GM21825 (cell line): Measurements from ENCODE around the gene SLC6A19.
"Not testable (repeated sequence)": the region's sequence is repeated elsewhere in the genome, so short reads cannot be mapped to it uniquely, and the experiment has no call there.

Experiments
- ATAC-seq: cut with Tn5 transposase; IDR thresholded peaks from one replicate; pipeline ENCODE4 v1.9.1; 2021; ENCODE audit warnings: mild to moderate bottlenecking, moderate library complexity; ENCODE audit not compliant: unreplicated experiment

SLC6A19 gene

DNA sequence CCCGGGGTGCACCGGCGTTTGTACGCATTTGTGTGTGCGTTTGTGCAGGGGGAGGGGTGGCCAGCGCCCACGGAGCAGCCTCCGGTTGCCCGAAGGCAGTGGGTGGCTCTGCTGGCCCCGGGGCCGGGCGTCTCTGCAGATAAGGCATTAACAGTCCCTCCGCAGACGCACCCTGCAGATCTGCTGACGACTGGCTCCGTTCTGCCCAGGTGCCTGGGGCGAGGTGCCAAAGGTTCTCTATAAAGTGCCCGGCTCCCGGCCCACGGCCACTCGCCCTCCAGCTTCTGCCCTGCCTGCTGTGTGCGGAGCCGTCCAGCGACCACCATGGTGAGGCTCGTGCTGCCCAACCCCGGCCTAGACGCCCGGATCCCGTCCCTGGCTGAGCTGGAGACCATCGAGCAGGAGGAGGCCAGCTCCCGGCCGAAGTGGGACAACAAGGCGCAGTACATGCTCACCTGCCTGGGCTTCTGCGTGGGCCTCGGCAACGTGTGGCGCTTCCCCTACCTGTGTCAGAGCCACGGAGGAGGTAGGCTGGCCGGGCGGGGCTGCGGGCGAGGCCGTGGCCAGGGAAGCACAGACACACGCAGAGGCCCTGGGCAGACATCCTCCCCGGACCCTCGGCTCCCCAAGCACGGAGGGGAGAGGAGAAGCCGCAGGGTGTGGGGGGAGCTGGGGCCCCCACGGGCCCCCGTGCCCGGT is at the start of gene SLC6A19:
Gene SLC6A19 (plus strand): TSS at position 269 of the 699 bp plus-strand sequence. CDS start 56 bp downstream, at position 325.
- no peak for ATAC-seq

DNA sequence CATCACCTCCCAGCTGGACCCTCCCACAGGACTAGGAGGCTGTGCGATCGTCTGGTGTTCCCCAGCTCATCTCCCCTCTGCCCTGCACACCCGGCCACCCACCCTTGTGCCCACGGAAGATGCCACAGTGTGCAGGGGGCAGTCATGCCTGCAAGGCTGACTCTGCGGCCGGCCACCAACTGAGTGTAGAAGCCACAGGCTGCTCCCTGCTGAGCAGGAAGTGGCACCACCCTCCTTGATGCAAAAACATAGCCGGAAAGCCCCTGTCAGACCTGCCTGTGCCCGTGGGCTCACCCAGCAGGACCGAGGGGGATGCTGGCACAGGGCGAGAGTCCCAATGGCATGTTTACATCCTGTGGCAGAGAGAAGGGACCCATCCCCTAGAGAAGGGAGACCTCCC is 49.2 kb upstream of the SLC6A19 start:
- ATAC-seq, result no peak

DNA sequence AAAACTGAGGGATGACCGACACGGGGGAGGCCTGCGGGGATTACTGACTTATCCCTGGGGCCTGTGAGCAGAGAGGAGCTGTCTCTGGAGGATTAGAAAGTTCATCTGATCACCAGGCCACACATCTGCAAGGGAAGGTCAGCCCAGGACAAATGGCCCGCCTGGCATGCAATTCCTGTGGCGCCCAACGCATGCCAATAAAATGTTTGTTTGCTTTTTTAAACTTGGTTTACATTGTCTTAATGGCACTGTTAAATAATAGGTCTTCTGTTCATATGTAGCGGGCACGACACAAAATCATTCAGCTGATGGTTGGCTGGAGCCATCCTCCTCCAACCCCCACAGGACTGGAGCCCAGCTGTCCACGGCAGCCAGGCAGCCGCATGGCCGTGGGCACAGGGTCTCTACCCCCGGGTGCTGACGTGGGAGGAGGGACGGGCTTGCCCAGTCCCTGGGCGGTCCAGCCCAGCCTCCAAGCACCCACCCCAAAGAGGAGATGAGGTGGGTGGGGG is 48.6 kb upstream of the SLC6A19 start:
- no peak for ATAC-seq

DNA sequence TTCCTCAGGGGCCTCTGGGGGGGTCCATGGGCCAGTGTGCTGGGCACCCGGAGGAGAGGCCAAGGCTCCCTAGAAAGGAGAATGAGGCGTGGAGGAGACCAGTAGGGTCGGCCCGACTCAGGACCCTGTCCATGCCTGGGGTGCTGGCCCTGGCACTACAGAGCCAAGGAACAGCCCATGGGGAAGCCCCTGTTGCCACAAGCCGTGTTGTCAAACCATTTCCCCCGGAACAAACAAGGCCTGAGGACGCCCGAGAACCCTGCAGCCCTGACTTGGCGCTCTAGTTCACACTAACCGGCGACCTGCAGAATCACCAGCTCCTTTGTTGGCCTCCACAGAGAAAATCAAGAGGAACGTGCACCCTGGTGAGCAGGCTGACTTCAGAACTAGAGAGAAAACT is 48.0 kb upstream of the SLC6A19 start:
- ATAC-seq, result no peak

DNA sequence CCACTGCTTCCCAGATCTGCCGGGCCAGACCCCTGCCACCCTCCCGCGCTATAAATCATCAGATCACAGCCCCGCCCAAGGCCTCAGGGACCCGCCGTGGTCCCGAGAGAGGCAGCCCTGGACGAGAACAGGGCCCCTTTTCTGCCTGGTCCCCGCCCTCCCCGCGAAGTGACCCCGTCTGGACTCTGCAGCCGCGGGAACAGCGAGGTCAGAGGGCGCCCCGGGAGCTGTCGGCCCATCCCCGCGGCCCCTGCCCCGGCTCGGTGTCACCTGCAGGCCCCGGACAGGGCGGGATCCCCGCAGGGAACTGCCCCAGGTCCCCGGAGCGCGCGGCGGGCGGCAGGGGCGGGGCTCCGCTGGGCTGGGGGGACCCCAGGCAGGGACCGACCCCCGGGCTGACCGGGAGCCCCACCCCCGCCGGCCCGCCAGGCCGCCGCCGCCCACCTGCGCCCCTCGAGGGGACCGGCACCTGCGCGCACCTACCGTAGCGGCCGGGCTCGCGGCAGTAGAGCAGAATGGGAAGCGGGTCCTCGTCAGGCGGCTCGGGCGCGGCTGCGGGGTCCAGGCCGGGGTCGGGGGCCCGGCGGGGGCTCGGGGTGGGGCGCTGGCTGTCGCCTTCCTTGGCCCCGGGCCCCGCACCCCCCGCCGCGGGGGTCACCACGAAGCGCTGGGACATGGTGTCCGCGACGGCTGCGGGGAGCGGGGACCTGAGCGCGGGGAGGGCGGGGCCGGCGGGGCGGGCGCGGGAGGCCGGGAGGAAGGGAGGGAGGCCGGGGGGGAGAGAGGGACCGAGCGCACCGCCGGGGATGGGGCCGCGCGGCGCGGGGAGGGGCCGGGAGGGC is 46.0 kb upstream of the SLC6A19 start:
- ATAC-seq, result no peak

DNA sequence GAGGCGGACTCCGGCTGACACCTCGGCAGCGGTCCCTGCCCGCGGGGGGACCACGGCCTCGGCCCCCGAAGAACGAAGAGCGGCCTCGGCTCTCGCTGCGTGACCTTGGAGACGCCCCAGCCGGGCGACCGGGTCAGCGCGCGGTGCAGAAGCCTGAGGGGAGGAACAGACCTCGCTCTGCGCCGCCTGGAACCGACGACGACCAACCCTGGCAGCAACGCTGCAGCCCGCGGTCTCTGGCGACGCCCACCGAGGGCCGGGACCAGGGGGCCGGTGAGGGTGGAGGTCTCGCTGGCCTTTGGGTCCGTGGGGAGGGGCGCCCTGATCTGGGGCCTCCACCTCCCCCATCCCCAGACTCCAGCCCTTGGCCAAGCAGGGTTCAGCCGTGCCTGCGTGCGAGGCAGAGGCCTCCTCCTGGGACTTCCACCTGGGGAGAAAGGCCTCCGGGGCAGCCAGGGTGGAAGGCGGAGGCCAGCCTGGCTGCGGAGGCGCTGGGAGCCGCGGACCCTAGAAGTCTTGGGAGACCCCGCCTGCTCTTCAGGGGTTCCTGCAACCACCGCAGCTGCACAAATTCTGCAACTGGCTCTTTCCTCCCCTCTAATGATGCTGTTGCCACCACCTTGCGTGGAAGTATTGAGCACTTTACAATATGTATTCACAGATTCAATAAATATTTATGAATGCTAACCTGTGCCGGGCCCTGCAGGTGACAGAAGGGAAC is 45.2 kb upstream of the SLC6A19 start:
- ATAC-seq, result no peak

DNA sequence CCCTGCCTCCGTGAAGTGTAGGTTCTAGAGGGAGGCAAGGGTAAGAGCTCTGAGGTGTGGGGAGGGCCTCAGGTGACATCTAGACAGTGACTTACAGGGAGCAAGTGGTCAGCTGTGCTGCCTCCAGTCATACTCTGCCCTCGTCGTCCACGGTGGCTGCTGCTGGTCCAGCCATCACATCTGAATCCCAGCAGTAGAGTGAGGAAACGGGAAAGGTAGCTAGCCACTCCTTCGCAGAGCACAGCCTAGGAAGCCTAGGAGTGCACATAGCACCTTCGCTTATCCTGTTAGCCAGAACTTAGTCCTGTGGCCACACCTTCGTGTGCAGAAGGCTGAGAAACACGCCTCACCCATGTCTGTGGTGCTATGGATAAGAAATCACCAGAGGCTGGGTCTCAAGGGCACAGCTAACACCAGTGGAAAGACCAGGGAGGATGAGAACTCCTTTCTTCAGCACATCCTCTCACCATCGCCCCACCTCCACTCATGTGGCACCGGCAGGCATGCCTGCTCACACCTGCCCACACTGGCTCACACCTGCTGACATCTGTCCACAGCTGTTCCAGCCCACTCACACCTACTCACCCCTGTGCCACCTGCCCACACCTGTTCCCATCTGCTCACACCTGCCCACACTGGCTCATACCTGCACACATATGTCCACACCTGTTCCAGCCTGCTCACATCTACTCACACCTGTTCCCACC is 44.5 kb upstream of the SLC6A19 start:
- no peak for ATAC-seq

DNA sequence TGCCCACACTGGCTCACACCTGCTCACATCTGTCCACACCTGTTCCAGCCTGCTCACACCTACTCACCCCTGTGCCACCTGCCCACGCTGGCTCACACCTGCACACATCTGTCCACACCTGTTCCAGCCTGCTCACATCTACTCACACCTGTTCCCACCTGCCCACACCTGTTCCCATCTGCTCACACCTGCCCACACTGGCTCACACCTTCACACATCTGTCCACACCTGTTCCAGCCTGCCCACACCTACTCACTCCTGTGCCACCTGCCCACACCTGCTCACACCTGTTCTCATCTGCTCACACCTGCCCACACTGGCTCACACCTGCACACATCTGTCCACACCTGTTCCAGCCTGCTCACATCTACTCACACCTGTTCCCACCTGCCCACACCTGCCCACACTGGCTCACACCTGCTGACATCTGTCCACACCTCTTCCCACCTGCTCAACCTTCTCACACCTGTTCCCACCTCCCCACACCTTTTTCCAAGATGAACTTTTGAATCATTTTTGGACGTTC is 43.9 kb upstream of the SLC6A19 start:
- not testable (repeated sequence) for ATAC-seq

DNA sequence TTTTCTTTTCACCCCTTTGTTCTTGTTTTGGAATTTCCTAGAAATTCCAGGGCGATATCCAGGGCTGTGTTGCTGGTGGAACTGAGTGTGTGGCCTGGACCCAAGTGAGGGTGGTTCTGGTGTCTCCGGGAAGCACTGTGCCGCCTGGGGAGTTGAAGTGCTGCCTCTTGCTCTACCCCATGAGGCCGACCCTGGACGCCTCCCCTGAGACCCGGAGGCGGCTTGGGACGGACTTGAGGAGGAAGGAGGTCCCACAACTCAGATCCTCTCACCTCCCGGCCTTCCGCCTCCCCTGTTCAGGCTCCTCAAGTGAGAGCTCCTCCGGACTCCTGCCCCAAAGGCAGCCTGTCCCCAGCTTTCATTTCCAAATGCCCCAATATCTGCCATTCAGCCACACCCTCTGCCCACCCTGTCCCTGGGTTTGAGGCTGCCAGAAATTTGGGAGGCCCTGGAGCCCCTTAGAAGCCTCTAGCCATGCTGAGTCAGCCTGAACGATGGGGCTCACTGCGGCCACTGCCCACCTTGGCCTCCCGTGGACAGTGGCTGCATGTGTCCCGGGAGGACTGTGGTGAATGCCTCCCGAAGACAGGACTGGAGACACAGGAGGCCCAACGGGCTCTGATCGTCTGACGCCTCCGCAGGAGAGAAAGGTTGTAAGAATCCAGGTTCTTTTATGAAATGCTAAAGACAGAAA is 42.6 kb upstream of the SLC6A19 start:
- no peak for ATAC-seq

DNA sequence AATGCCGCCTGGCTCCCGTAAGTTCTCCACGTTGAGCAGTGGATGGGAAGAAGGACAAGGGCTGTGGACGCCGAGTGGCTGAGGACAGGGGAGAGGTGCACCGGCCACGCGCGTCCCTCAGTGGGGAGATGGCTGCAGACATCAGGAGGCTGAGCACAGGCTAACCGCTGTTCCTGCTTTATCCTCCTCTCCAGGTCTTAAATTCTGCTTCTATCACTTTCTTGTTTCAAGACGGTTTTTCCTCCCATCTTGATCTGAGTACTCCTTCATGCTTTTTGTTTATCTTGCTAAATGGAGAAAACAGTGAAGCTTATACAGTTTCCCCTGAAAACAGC is 42.1 kb upstream of the SLC6A19 start:
- no peak for ATAC-seq

DNA sequence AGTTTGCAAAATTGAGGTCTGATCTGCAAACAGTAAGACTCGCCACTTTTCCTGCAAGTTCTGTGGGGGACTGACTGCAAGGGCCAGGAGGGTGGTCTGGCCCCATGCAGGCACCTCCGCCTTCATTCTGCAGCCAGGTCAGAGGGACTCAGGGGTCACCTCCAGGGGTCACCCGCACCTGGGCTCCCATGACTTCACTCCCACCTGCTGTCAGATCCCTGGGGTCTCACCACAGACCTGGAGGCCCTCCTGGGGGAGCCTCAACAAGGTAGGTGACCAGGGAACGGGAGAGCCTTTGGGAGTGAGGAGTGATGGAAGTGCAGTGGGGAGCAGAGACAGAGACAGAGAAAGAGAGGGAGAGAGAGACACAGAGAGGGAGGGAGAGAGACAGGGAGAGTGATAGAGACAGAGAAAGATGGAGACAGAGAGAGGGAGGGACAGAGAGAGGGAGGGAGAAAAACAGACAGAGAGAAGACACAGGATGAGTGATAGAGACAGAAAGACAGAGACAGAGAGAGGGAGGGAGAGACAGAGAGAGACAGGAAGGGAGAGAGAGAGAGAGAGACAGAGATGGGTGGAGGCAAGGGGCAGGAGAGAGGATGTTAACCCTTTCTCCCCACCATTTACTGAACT is 41.5 kb upstream of the SLC6A19 start:
- ATAC-seq, result no peak

DNA sequence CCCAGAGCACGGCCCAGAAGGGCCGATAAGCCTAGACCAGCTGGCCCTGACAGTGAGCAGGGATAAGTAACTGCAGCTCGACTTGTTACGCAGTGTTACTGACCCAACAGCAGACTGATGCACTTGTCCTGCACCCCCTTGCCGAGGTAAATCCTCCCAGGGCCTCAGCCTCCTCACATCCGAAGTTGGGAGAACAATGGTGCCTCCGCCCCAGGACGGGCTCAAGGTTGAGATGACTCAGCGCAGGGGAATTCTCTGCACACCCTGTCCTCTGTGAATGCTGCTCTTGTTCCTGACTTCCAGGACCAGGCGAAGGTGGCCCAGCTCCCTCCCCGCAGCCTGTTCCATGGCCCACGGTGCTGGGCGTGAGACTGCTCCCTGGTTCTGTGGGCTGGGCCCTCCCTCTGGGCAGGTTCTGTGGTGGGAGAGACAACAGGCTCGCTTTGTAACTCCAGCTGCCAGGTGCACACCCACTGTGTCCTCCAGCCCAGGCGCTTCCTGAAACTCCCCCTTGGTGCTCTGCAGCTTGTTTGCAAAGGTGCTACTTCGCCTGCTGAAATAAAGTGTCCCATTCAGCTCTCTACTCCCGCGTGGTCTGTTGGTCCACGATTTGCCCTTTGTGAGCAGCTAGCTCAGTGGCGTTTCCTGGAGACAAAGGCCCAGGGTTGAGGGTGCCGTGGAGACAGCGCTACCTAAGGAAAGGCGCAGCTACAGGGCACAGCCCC is 40.1 kb upstream of the SLC6A19 start:
- ATAC-seq, result no peak

DNA sequence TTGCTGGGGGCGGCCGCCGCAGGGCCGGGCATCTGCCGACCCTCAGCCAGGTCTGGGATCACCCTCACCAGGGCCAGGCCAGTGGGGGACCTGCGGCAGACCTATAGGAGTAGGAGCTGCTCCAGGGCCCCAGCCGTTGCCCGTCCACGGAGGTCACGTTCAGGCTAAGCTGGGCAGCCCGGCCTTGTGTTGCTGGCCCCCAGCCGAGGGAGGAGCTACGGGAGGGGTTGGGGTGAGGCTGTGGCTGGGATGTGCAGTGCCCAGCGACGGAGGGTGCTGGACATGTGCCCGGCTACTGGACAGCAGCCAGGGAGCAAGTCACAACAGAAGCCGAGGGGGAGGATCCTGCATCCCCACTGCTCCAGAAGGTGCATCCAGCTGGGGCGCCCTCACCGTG is 39.6 kb upstream of the SLC6A19 start:
- ATAC-seq, result no peak

DNA sequence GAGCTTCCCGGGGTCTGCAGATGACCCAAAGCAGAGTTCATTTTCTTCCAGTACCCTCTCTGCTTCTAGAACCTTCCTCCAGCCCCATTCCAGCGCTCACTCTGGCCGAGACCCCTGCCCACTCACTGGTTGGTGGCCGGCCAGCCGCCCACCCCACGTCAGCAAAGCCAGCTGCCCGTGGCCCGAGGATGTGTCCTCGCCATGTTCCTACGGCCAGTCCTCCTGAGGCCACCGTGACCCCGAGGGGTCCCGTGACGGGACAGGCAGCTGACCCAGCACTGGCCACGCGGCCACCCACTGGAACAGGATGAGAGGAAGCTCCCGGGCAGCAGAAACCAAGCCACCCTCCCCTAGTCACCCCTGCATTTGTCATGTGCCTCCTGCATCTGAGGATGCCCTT is 39.1 kb upstream of the SLC6A19 start:
- no peak for ATAC-seq

DNA sequence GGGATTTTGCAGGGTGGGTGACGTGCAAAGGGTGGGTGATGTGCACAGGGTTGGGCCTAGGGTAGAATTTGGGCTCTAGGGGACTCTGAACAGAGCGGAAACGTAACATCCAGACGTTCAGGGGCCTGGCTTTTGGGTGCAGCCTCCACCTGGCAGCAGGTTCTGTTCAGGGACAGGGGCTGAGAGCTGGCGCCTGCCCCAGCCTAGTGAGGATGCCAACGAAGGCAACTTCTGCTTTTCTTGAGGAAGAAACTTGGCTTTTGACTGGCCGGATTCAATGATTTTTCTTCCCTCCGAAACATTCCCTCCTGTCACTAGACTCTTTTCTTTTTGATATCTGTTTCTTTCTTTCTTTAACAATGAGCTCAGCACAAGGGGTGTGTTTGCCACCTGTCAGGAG is 38.6 kb upstream of the SLC6A19 start:
- ATAC-seq, result no peak

DNA sequence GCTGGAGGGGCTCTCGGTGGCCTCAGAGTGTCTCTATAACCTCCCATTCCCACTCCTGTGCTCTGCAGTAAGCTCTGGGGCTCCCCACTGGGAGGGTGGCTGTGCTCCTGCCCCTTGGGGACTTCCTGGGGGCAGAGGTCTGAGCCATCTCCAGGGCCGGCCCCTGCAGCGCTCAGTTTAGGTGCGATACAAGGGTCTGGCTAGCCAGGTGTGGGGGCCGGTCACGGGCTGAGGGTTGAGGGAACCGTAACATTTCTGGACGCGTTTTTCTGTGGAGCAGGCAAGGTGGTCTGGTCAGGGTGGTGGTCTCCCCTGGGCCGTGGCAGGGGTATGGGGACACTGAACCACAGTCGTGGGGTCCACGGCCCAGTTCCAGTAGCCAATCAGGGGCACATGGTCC is 38.0 kb upstream of the SLC6A19 start:
- no peak for ATAC-seq

DNA sequence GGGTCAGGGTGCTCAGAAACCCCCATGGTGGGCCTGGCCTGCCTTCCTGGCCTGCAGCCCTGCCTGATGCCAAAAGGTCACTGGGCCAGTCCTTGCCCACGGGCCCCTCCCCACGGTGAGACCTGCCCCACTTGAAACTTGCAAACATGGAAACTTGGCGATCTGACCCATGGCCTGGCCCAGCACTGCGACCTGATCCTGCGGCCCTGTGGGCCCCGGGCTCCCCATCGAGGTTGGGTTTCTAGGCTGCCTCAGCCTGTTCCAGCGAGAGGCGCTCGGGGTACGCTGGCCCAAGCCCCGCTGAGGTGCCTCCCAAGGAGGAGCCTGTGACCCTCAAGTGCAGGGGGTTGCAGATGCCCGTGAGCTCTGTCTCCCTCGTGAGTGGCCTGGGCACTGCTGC is 37.5 kb upstream of the SLC6A19 start:
- no peak for ATAC-seq

DNA sequence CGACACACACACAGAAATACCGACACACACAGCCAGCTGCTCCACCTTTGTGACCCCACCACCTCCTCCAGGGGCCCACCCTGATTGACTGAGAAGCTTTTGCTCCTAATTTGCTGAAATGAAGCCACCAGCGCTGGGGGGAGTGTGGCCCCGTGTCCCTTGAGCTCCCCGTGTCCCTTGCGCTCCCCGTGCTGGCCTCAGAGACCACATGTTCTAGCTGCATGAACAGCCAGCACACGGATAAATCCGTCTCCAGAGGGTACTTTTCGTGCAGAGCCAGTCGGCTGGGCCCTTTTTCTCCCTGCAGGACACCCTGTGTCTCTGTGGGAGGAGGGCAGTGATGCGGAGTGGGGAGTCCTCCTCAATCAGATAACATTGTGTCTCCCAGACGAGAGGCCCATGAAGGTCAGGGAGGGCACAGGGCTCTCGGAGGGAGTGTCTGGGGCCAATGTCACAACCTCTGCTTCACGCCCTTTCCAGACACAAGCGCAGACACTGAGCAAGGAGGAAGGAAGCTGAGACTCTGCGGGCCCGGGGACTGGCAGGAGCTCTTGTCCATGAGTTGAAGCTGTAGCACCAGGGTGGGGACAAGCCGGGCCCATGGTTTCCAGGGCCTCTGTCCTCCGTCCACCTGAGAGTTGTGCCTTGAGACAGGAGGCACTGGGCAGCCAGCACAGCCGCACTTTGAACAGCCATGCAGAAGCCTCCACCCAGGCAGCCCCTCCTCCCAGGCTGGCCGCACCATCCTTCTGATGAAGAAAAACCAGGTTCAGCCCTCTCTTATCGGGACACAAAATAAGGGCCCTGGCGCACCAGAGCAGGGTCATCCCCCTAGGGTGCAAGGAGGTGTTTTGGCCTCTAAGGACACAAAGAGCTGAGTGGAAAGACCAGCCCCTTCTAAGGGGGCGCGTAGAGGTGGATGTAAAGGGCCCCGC is 36.4 kb upstream of the SLC6A19 start:
- ATAC-seq, result no peak
